Memory B cell (primary cell): ENCODE data around the gene TLCD2.
A peak's percentile ranks its signal among the peaks of the same experiment; 100 is the strongest.

Experiments used
- ATAC-seq: fragments of 150-1000 bp; cut with Tn5 transposase; 2 replicates; pipeline ENCODE4 v1.10.0; 2021; ENCODE audit warnings: low read depth, mild to moderate bottlenecking, moderate library complexity
- DNase-seq, 2 donors: peaks; one replicate each; pipeline ENCODE4 v3.0.0; 2022; ENCODE audit warnings: low spot score in 2 of 2
- H3K27ac Mint-ChIP-seq: one replicate; pipeline ENCODE4 v1.8.0; 2022; ENCODE audit warnings: mild to moderate bottlenecking, moderate library complexity, mixed read lengths
- H3K27me3 Mint-ChIP-seq: one replicate; pipeline ENCODE4 v1.8.0; 2022; ENCODE audit warnings: mixed read lengths
- H3K36me3 Mint-ChIP-seq: one replicate; pipeline ENCODE4 v1.8.0; 2022; ENCODE audit warnings: mild to moderate bottlenecking, mixed read lengths
- H3K4me1 Mint-ChIP-seq: one replicate; pipeline ENCODE4 v1.8.0; 2022; ENCODE audit warnings: mixed read lengths
- H3K4me3 Mint-ChIP-seq: one replicate; pipeline ENCODE4 v1.8.0; 2022; ENCODE audit warnings: mild to moderate bottlenecking, moderate library complexity, mixed read lengths
- H3K9me3 Mint-ChIP-seq: one replicate; pipeline ENCODE4 v1.8.0; 2022; ENCODE audit warnings: mixed read lengths

Gene TLCD2, protein sequence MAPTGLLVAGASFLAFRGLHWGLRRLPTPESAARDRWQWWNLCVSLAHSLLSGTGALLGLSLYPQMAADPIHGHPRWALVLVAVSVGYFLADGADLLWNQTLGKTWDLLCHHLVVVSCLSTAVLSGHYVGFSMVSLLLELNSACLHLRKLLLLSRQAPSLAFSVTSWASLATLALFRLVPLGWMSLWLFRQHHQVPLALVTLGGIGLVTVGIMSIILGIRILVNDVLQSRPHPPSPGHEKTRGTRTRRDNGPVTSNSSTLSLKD

DNA sequence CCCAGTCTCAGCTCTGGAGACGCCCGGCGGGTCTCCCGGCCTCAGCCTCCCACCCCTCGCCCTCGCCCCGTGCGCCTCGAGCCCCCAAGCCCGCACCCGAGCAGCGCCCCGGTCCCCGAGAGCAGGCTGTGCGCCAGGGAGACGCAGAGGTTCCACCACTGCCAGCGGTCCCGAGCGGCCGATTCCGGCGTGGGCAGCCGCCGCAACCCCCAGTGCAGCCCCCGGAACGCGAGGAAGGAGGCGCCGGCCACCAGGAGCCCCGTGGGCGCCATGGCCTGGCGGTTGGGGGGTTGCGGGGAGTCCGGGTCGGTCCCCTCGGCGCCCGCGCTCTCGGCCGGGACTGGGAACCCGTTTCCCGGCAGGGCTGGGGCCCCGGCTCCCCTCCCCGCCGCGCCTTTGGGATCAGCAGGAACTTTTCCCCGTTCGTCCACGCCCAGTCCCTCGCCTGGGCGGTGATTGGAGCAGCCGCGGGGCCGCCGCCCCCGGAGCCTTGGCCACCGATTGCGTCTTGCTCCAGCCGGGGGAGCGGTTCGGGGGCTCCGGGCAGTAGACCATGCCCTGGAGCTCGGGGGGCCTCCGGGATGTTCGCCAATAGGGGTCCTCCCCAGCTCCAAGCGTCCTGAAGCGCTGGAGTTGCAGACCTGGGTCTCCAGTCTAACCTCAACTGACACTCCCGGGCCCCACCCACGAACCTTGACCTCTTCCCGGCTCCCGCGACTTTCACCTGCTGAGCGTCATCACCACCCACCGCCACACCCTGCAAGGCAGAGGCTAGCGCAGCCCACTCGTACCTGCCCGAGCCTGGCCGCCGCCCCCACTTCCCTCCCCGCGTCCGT is at the start of gene TLCD2:
Gene TLCD2 (minus strand): TSS at position 407 of the 836 bp plus-strand sequence. CDS start 135 bp downstream, at position 272.
- H3K27ac Mint-ChIP-seq = no peak within 1 kb of the TSS
- peaks cover 10% of the 10 kb centered on the region for H3K4me1 Mint-ChIP-seq
- ATAC-seq (peak; percentile 48), DNase-seq (peak in 1 of 2 donors; percentile 34)
- H3K9me3 Mint-ChIP-seq = no peaks in the 10 kb centered on the region
- H3K27me3 Mint-ChIP-seq = peaks cover 27% of the 10 kb centered on the region
- H3K36me3 Mint-ChIP-seq = no peaks in the 10 kb centered on the region
- H3K4me3 Mint-ChIP-seq = peak within 1 kb of the TSS; percentile 58

- DNase-seq (no peak), ATAC-seq (no peak)
- Mint-ChIP-seq H3K27me3 (no peaks in the 10 kb centered on the region), H3K36me3 (no peaks in the 10 kb centered on the region), H3K4me1 (peaks cover 29% of the 10 kb centered on the region), H3K27ac (no peak overlapping the region), H3K9me3 (no peaks in the 10 kb centered on the region), H3K4me3 (no peak overlapping the region)
Observed at GRCh38 chr17:1759529-1759928, 49.4 kb upstream of the TLCD2 start.

- ATAC-seq (peak; percentile 47), DNase-seq (no peak)
- Mint-ChIP-seq H3K4me3 (no peak overlapping the region), H3K4me1 (peaks cover 23% of the 10 kb centered on the region), H3K9me3 (no peaks in the 10 kb centered on the region), H3K27me3 (no peaks in the 10 kb centered on the region), H3K27ac (peak overlapping the region; percentile 15), H3K36me3 (no peaks in the 10 kb centered on the region)
Observed at GRCh38 chr17:1758807-1759206, 48.6 kb upstream of the TLCD2 start.

DNA sequence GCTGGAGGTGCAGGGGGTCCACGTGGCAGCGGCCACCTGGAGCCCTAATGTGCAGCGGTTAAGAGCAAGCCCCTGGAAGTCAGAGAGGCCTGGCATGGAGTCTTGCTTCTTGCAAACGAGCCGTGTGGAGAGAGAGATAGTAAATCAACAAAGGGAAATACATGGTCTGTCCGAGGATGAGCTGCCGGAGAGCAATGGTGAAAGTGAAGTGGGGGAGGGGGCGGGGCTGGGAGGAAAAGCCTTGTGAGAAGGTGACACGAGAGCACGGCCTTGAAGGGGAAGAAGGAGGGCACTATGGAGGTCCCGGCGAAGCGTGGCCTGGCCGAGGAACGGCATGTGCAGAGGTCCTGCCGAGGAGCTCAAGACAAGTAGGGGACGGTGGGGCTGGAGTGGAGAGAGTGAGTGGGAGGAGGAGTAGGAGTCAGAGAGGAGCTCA is 45.7 kb upstream of the TLCD2 start:
- DNase-seq (no peak), ATAC-seq (no peak)
- no peak overlapping the region for H3K27ac Mint-ChIP-seq
- H3K27me3 Mint-ChIP-seq = no peaks in the 10 kb centered on the region
- peaks cover 18% of the 10 kb centered on the region for H3K4me1 Mint-ChIP-seq
- H3K36me3 Mint-ChIP-seq = no peaks in the 10 kb centered on the region
- H3K4me3 Mint-ChIP-seq = no peak overlapping the region
- no peaks in the 10 kb centered on the region for H3K9me3 Mint-ChIP-seq

DNA sequence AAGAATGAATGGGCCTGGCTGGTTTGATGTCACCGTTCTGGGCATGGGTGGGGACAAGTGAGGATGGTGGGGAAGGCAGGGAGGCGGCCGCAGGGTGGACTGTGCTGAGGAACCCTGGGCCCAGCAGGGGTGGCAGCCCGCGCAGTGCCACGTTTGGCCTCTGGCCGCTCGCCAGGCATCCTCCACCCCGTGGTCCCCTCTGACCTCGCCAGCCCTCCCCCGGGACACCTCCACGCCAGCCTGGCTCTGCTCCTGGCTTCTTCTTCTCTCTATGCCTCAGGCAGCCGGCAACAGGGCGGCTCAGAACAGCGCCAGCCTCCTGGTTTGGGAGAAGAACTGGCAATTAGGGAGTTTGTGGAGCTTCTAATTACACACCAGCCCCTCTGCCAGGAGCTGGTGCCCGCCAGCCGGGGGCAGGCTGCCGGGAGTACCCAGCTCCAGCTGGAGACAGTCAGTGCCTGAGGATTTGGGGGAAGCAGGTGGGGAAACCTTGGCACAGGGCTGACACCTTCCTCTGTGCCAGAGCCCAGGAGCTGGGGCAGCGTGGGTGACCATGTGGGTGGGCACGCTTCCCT is 45.2 kb upstream of the TLCD2 start:
- H3K27me3 Mint-ChIP-seq = no peaks in the 10 kb centered on the region
- peaks cover 19% of the 10 kb centered on the region for H3K4me1 Mint-ChIP-seq
- DNase-seq (no peak), ATAC-seq (no peak)
- H3K4me3 Mint-ChIP-seq = no peak overlapping the region
- H3K27ac Mint-ChIP-seq = no peak overlapping the region
- no peaks in the 10 kb centered on the region for H3K36me3 Mint-ChIP-seq
- H3K9me3 Mint-ChIP-seq = no peaks in the 10 kb centered on the region

GRCh38 chr17:1754430-1755112 is 44.4 kb upstream of the TLCD2 start:
- H3K36me3 Mint-ChIP-seq = no peaks in the 10 kb centered on the region
- H3K4me1 Mint-ChIP-seq = peaks cover 19% of the 10 kb centered on the region
- no peak overlapping the region for H3K27ac Mint-ChIP-seq
- H3K9me3 Mint-ChIP-seq = no peaks in the 10 kb centered on the region
- ATAC-seq (no peak), DNase-seq (no peak)
- H3K4me3 Mint-ChIP-seq = no peak overlapping the region
- no peaks in the 10 kb centered on the region for H3K27me3 Mint-ChIP-seq

- no peaks in the 10 kb centered on the region for H3K9me3 Mint-ChIP-seq
- ATAC-seq (no peak), DNase-seq (no peak)
- H3K4me1 Mint-ChIP-seq = peaks cover 20% of the 10 kb centered on the region
- no peak overlapping the region for H3K27ac Mint-ChIP-seq
- no peaks in the 10 kb centered on the region for H3K27me3 Mint-ChIP-seq
- no peak overlapping the region for H3K4me3 Mint-ChIP-seq
- H3K36me3 Mint-ChIP-seq = no peaks in the 10 kb centered on the region
Observed at GRCh38 chr17:1753767-1754429, 43.7 kb upstream of the TLCD2 start.

GRCh38 chr17:1752425-1753262 is 42.5 kb upstream of the TLCD2 start:
- peak overlapping the region; percentile 69 for H3K4me3 Mint-ChIP-seq
- H3K27ac Mint-ChIP-seq = peak overlapping the region; percentile 41
- ATAC-seq (peak; percentile 94), DNase-seq (peak in 1 of 2 donors; percentile 41)
- no peaks in the 10 kb centered on the region for H3K36me3 Mint-ChIP-seq
- no peaks in the 10 kb centered on the region for H3K9me3 Mint-ChIP-seq
- H3K4me1 Mint-ChIP-seq = peaks cover 16% of the 10 kb centered on the region
- H3K27me3 Mint-ChIP-seq = no peaks in the 10 kb centered on the region

- Mint-ChIP-seq H3K36me3 (no peaks in the 10 kb centered on the region), H3K27ac (no peak overlapping the region), H3K9me3 (no peaks in the 10 kb centered on the region), H3K4me3 (no peak overlapping the region), H3K27me3 (no peaks in the 10 kb centered on the region), H3K4me1 (peaks cover 12% of the 10 kb centered on the region)
- DNase-seq (no peak), ATAC-seq (no peak)
Observed at GRCh38 chr17:1750628-1751027, 40.5 kb upstream of the TLCD2 start.

GRCh38 chr17:1746975-1747543 is 36.9 kb upstream of the TLCD2 start:
- Mint-ChIP-seq H3K4me3 (no peak overlapping the region), H3K36me3 (no peaks in the 10 kb centered on the region), H3K9me3 (no peaks in the 10 kb centered on the region), H3K4me1 (peaks cover 4% of the 10 kb centered on the region), H3K27me3 (no peaks in the 10 kb centered on the region), H3K27ac (no peak overlapping the region)
- no peak for ATAC-seq
- DNase-seq = no peak

DNA sequence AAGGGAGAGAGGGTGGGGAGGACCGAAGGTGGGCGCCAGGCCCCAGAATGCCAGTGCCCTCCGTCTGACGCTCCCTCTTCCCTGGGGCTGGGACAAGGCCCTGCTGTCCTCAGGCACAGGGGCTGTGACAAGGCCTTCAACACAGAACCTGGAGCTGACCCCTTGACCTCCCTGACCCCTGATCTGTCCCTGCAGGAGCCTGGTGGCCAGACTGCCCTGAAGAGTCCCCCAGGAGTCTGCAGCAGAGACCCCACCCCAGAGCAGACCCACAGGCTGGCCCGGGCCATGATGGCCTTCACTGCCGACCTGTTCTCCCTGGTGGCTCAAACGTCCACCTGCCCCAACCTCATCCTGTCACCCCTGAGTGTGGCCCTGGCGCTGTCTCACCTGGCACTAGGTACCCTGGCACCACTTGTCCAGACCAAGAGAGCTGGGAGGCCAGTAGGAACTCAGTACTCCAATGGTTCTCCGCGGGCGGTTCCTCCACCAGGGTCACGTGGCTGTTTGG is 35.4 kb upstream of the TLCD2 start:
- H3K36me3 Mint-ChIP-seq = peaks cover 2% of the 10 kb centered on the region
- no peaks in the 10 kb centered on the region for H3K27me3 Mint-ChIP-seq
- DNase-seq (no peak), ATAC-seq (no peak)
- peaks cover 8% of the 10 kb centered on the region for H3K4me1 Mint-ChIP-seq
- no peak overlapping the region for H3K4me3 Mint-ChIP-seq
- no peak overlapping the region for H3K27ac Mint-ChIP-seq
- H3K9me3 Mint-ChIP-seq = no peaks in the 10 kb centered on the region

DNA sequence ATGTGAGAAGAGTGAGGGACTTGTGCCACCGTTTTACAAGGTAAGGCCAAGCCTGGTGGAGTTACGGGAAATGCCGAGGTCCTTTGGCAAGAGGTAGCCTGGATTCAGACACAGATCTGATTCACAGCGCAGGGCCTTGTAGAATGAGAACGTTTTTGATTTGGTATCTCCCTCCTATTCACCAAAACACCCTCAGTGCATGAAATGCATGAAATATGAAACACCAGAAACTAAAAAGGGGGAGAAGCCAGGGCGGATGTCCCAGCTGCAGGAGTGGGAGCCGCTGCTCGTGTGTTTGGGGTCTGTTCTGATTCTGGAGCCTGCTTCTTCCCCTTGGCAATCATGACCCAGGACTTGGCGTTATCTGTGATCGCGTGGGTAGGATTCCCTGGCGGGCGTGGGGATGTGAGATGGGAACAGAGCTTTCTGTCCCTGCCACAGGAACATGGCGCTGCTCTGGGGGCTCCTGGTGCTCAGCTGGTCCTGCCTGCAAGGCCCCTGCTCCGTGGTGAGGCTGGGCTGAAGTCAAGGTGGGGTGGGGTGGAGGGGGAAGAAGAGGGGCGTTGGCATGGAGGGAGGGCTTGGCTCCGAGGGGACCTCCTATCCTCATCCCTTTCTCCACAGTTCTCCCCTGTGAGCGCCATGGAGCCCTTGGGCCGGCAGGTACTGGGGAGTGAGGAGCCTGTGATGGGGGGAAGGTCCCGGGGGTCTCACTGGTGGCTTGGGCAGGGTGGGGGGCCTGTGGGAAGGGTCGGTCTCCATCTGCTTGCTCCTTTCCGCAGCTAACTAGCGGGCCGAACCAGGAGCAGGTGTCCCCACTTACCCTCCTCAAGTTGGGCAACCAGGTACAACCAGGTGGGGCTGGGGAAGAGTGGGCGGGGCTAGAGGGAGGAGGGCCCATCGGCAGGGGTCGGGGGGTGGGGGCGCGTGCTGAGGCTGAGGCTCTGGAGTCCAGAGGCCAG is 34.7 kb upstream of the TLCD2 start:
- no peak for ATAC-seq
- Mint-ChIP-seq H3K9me3 (no peaks in the 10 kb centered on the region), H3K36me3 (peaks cover 2% of the 10 kb centered on the region), H3K27me3 (no peaks in the 10 kb centered on the region), H3K4me1 (peaks cover 8% of the 10 kb centered on the region), H3K27ac (no peak overlapping the region), H3K4me3 (no peak overlapping the region)
- DNase-seq = no peak
